HG03378 (cell line): Measurements from ENCODE around the gene FHAD1.

Experiments used
- ATAC-seq: cut with Tn5 transposase; IDR thresholded peaks from one replicate; pipeline ENCODE4 v1.9.1; 2021; ENCODE audit warnings: mild to moderate bottlenecking, moderate library complexity; ENCODE audit not compliant: unreplicated experiment

The FHAD1 gene

DNA sequence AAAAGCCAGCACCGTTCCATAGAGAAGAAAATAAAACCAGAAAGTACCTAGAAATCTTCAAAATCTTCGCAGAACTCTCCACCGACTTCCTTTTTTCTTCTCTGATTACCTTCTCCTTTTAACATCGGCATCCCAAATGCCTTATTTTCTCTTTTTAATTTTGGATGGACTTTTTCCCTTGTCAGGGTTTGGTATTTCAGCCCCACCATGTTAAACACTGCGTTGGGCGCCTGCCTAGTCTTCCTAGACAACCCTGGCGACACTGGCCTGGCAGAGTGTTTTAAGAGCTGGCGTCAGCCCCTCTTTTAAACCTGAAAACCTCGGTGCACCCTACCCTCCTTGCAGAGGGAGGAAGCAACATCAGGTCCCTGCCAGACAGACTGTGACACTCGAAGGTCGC is 96.7 kb downstream of the FHAD1 start:
- ATAC-seq: no peak

DNA sequence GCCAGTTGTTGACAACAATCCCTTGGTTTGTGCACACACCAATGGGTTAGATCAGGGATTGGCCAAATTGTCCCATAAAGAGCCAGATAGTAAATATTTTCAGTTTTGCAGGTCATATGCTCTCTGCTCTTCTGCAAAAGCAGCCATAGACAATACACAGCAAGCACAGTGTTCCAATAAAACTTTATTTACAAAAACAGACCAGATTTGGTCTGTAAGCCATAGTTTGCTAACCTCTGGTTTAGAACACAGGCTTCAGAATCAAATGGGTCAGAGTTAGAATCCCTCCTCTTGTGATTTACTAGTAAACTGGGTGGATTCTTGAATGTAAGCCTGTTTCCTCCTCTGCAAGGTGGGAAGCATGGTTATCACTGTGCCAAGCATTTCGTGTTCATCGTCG is 97.4 kb downstream of the FHAD1 start:
- ATAC-seq: no peak

DNA sequence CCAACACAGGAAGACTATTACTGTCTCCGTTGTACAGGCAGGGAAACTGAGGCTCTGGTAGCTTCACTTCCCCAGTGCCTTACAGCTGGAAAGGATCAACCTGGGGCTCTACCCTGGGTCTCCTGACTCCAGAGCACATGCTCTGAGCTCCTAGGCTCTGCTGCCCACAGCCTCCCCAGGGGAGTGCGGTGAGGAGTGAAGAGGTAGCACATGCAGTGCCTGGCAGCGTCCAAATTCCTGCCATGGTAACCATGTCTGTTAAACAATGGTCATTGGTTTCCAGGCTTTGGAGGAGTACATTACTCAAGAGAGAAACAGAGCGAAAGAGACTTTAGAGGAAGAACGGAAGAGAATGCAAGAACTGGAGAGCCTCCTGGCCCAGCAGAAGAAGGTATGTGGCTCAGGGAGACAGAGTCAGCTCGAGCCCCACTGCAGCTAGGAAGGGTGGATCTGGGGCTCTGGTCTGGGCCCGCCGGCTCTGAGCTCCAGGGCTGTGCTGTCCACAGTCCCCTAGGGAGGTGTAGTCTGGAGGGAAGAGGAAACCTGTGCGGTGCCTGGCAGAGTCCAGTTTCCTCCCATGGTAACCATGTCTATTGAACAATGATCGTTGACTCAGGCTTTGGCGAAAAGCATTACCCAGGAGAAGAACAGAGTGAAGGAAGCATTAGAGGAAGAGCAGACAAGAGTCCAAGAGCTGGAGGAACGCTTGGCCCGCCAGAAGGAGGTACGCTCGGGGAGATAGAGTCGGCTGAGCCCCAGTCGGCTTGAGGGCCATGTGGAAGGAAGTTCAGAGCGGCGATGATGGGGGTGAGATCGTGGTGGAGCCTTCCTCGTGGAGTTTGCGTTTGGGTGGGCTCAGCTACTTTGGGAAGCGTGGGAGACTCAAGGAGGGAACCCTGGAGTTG is 98.0 kb downstream of the FHAD1 start:
- ATAC-seq: no peak

DNA sequence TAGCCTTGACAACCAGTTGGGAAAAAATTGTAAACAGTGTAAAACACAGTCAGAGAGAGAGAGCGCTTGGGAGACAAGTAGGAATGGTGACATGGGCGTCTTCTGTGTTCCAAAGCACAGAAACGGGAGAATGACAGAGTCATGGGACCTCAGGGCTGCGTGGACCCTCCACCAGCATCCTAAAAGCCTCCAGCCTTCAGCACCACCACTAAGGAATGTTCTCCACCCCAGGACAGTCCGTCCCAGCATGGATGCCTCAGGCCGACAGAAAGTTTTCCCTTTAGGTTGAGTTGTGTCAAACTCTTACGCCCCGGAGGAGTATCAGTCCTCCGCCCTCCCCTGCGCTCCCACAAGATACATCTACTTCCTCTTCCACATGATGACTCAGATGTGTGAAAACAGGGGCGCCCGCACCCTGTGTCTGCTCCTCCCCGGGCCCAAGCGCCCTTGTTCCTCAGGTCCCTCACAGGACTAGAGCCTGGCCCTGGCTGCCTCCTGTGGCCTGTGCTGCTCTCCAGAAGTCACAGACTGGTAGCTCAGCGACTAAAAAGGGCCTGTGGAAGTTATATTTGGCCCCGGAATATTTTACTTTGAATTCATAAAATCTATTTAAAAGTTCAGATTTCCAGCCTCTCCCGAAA is 98.8 kb downstream of the FHAD1 start:
- ATAC-seq: no peak

DNA sequence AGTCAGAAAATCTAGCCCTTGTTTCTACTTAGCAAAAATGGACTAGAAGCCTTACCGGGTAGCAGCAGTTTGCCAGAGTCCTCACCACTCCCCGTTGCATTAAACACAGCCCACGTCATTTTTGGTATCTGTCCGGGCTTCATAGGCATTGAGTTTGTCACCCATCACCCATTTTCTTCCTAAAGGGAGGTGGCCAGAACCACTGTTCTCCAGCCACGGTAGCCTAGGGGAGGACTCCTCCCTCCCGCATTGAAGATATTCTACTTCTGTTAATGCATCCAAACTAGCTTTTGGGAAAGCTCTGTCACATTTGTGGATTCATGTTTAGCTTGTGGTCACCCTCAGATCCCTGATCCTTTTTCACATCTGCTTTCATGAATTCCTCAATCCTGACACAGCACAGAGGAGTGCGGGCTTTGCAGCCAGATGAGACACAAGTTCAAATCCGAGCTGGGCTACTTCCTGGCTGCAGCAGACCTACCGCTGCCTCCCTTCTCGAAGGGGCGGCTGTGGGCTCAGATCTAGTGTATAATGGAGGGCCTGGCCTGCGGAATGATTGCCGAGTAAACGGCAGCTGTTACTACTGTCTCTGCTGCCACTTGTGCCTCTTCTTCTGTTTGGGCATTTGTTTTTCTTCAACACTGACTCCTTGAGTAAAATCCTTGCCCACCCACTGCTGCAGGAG is 99.5 kb downstream of the FHAD1 start:
- no peak for ATAC-seq

DNA sequence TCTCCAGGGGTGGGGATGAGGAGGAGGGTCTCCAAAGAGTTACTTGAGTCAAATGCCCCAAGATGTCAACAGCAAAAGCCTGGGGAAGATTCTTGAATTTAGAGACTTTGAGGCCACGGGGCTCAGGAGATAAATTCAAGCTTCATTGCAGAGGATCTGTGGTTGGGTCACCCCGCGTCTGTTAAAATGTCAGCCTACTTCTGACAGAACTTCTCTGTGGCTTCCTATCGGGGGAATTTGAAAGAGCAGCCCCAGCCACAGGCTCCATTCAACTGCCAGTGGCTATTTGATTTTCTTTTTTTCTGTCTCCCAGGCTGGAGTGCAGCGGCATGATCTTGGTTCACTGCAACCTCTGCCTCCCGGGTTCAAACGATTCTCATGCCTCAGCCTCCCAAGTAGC is 100.2 kb downstream of the FHAD1 start:
- ATAC-seq: no peak

DNA sequence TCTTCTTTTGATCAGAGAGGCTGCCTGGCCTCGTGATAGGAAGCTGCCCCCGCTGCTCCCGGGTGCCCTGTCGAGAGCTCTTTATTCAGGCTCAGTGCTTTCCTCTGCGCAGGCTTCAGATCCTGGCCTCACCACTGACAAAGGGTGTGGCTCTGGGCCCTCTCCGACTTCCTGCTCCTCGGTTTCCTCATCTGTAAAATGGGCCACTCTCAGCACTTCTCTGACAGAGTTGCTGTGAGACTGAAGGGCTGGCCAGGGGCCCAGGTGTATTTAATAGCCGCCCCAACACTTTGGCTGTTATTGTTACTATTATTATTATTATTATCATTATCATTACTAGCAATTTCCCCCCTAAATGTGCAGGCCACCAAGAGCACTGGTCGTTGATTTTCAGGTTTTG is 101.6 kb downstream of the FHAD1 start:
- ATAC-seq: no peak

DNA sequence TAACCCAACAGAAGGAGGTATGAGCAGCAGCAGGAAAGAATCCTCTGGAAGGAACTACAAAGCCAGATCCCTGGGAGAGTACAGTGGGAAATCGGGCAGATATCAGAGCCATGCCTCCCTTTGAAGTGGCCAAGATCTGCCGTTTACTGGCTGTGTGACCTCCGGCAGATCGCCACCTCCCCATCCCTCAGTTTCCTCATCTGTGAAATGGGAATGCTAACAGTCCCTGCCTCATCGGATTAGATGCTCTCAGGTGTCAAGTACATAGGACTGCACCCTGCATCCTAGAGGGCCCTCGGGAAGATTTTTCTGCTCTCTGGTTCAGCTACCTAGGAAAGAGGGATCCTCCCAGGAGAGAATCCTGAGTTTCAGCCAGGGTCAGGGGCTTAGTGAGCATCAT is 102.1 kb downstream of the FHAD1 start:
- no peak for ATAC-seq

DNA sequence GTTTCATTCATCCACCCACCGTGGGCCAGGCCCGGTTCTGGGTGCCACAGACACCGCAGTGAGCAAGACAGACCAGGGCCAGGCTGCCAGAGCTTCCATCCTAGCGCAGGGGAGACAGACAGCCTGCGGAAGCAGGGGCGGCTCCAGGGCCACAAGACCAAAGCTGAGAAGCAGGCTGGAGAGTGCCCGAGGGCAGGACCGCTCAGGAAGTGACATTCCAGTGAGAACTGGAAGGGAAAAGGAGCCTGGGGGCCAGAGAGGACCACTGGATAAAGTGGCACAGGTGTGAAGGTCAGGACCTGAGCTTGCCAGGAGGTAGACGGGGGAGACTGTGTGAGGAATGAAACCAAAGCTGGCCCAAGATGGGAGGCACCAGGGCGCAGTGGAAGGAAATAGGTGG is 103.1 kb downstream of the FHAD1 start:
- no peak for ATAC-seq

DNA sequence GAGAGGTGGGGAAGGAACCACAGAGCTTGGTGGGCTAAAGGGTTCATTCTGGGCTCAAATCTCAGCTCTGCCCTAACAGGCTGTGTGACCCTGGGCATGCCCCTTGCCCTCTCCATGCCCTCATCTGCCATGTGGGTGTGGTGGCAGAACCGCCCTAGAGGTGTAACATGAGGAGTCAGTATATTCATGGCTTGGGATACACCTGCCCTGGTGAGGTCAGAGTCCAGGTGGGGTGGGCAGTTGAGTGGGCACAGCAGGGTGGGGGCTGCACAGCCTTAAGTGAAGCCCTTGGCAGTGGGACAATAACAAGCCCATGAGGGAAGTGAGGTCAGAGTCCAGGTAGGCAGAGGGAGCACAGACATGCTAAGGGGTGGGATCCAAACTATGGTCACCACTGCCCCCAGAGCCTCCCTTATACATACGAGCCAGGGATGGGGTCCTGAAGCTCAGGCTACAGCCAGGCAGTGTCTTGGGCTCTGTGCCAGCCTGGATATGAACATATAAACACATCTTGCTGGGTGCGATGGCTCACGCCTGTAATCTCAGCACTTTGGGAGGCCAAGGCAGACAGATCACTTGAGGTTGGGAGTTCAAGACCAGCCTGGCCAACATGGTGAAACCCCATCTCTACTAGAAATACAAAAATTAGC is 103.7 kb downstream of the FHAD1 start:
- ATAC-seq: no peak

DNA sequence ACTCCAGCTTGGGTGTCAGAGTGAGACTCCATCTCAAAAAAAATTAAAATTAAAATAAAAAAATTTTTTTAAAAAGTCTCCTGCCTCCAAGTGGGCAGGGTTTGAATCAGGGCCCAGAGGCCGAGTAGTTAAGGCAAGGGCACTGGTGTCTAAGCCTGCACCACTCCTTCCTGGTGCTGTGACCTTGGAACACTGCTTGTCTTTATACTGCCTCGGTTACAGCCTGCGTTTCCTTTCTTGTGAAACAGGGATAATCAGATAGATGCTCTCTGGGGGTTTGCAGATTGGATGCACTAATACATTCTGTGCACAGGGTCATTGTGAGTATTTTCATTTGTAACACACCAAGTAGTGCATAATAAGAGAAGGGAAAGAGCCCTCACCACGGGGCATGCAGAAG is 104.3 kb downstream of the FHAD1 start:
- ATAC-seq: no peak

DNA sequence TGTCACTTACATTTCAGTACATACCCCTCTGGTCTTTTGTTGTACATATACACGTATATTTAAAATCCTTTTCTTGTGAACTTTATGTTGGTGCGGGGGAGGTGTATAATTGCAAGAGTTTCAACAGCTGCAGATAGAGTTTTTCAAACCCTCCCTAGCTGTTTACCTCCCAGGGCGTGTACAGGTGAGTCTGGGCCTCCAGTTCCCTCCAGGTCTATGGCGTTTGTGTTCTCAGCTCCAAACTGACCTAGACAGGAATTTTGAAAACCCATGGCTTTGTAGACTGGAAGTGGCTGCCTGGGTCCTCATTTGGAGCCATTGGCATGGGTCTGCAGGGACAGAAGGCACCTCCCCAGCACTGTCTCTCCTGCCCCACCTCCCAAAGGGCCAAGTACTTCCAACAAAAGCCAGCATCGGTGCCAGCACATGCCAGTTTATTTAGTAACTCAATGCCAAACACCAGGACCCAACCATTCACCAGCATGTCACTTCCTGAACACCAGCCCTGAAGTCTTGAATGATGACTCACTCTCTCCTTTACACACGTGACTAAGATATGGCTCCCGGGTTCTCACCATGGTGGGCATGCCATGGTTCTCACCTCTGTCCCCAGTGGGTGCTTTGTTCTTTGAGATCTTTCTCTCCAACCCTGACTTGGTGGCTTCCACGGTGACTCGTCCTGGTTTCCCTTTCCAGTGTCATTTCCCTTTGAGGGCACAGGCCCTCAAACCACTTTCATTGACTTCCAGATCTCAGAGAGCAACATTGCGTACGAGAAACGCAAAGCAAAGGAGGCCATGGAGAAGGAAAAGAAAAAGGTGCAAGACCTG is 105.3 kb downstream of the FHAD1 start:
- no peak for ATAC-seq

DNA sequence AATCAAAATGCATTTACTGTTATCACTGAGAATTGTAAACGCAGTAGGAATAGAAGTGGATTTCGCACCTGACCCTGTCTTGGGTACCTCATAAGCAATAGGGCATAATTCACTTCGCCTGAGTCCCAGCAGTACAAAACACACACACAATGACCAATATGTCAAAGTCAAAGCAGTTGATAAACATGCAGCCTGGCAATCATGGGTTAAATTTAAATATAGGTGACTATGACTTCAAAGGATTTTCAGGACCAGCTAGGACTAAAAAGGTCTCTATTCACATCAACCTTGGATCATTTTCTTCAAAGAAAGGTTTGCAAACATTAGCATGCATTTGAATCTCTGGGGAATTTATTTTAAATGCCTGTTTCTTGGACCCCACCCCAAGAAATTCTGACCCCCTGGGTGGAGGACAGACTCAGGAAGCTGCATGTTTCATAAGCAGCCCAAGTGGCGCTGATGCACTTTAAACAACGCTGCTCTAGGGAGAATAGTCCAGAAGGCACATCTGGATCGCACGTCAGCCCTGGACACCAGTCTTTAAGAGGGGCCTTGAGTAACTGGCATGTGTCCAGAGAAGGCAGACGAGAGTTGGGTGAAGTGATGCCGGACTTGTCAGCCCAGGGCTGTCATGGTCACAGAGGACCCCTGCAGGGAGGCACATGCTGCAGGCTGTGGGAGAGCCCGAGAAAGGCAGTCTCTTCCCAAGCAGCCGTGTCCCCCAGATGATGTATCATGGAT is 107.0 kb downstream of the FHAD1 start:
- ATAC-seq: no peak

DNA sequence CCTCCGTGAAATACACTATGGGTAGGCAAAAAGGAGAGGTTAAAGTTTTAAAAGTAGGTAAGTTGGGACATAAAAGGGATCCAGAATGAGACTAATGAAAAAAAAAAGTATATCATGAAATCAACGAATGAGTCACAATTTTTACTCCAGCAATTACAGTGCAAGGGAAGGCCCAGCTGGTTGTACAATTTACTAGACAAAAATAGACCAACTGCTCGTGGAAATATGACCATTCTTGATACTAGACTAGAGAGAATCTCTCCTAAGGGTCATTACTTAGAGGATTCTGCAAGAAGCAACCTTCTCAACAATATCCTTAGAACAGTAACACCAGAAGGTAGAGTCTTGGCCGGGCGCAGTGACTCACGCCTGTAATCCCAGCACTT is 107.5 kb downstream of the FHAD1 start:
- ATAC-seq: no peak

DNA sequence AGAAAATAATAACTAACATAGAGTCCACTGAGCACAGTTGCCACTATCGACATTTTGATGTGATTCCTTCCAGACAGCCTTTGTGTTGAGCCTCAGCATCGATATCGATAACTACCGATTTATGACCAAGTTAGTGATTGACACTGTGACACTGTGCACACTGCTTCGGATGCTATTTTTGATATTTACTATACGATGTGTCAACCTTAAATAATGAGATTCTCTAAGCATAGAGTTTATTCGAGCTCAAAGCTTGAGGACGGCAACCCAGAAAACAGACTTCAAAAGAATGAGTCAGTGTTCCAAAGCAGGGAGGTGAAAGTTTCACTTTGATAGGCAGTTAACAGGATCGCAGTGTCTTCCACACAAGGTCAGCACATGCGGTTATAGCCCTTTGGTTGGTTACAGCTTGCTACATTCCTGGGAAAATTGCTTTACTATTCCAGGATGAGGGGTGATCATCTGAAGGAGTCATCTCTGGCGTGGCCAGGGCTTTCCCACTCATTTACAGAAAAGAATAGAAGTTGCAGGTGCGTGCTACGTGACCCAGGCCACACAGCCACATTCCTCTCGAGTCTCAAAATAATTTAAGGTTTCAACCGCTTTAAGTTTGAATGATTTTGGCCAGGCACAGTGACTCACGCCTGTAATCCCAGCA is 109.1 kb downstream of the FHAD1 start:
- ATAC-seq: no peak

DNA sequence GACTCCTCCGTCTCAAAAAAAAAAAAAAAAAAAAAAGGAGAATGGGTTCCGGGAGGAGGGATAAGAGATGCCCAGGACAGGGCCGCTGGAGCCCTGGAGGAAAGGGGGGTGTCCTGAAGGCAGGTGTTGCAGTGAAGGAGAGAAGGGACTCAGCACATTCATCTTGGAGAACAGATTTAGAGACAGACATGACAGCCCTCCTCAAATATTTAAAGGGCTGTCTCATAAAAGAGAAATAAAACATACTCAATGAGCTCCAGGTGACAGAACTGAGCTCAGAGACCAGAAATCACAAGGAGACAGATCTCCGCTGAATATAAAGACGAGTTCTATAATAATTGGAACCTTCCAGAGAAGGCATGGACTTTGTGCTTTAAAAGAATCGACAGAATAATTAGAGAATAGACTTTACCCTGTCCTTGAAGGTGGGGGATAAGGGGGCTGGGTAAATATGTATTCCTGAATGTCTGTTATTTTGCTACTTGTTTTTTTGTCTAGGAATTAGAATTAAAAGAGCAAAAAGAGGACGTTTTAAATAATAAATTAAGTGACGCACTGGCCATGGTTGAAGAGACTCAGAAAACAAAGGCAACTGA is 110.7 kb downstream of the FHAD1 start:
- ATAC-seq: no peak

DNA sequence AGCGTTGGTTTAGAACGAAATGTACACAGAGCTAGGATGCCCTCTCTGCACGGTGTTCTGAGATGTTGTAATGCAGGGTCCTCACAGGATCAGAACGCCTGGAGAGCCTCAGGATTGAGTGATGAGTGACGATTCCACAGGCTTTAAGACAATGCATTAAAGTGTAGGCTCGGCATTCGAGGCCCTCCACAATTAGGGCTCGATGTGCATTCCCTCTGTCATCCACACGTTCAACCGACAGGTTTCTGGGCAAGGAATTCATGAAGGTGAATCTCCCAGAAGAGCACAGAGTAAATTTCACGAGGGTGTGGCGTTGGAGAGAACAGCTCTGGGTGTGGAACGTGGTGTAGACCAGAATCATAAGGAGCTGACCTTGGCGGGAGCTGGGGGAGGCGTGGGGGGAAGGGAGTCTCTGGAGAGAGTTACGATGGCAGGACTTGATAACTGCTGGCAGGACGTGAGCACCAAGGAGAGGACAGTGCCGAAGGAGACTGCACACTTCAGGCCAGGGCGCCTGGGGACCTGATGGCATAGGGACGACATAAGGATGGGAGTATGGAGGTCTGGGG is 111.6 kb downstream of the FHAD1 start:
- no peak for ATAC-seq

DNA sequence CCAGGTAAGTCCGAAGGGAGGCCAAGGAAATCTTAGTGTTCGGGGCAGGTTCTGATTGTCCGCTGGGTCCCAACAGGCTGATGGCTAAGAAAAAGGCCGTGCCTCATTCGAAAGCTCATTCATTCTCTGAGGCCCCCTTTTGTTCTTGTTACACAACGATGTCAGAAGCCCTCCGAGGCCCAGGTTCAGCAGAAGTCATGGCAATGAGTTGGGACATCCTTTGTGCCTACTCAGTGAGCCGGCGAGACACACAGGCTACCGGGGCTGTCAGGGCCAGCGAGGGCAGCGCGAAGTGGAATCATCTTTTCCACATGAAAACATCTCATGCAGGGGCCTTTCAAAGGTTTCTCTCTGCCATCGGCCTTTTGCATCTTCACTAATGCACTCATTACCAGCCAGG is 113.7 kb downstream of the FHAD1 start:
- no peak for ATAC-seq
